GM18505 (cell line): Measurements from ENCODE around the gene SPATA18.

ENCODE experiments used
- ATAC-seq: cut with Tn5 transposase; IDR thresholded peaks from one replicate; pipeline ENCODE4 v1.9.1; 2021; ENCODE audit not compliant: unreplicated experiment
- POLR2A ChIP-seq: IDR thresholded peaks from 4 replicates; pipeline ENCODE4 v1.6.1; 2011; ENCODE audit warnings: borderline replicate concordance; ENCODE audit not compliant: insufficient read depth, insufficient read length; ENCODE audit errors: extremely low read depth

Gene SPATA18

DNA sequence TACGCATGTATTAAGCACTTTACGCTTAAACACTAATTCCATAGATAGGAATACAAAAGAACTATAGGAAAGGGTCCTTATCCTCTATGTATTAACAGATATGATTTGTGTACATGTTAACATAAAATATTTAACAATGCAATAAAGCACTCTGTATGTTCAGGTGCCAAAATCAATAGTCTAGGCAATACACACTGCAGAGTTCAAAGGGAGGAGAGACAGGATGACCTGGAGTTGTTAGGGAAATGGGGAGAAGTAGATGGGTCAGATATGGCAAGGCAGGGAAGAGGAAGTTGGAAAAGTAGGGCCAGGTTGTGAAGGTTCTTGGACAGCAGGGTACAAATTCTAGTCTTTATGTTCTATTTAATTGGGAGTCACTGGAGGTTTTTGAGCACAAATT lies 15.9 kb upstream of the SPATA18 start:
- no peak for ATAC-seq
- TF ChIP-seq POLR2A, result no peak

DNA sequence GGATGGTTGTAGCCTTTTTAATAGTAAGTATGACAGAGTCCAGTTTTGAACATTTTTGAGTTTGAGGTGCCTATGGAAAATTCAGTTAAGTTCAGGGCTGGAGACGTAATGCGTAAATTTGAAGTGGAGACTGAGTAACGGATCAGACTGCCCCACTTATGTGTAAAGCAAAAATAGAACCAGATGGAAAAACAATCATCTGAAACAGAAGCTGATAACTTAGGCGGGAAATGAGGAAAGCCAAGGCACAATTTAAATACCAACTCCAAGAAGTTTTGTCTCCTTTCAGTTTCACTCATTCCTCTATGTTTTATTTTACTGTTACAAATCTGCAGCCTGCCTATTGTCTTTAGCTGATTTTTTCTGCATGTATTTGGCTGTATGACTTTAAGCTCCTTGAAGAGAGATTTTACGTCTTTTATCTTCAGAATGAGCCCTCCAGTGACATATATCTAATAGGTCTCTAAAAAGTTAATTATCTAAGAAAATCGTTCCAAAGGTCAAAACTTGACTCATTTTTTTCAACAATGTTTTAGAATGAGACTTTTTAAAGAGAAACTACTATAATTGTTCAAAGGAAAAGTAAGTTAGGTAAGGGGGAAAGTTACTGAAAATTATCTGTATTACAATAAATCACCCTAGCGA lies 14.1 kb upstream of the SPATA18 start:
- TF ChIP-seq POLR2A, result no peak
- no peak for ATAC-seq

DNA sequence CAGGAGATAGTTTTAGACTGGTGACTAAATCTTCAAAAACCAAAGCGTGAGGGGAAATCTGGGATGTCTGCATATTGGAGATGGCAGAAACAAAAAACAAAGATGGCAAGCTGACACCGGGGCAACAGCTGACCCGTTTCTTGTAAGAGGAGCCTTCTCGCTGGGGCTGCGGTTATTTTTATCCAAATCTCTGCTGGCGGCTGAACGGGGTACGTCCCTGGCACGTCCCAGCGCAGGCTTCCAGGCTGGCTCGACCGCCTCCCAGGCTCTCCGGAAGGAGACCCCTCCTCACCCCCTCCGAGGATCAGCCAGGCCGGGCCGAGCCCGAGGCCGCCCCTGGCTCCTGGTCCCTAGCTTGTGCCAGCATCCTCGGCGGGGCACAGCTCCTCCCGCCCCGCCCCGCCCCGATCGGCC lies 13.4 kb upstream of the SPATA18 start:
- ATAC-seq, result peak; percentile 62
- no peak for TF ChIP-seq POLR2A

DNA sequence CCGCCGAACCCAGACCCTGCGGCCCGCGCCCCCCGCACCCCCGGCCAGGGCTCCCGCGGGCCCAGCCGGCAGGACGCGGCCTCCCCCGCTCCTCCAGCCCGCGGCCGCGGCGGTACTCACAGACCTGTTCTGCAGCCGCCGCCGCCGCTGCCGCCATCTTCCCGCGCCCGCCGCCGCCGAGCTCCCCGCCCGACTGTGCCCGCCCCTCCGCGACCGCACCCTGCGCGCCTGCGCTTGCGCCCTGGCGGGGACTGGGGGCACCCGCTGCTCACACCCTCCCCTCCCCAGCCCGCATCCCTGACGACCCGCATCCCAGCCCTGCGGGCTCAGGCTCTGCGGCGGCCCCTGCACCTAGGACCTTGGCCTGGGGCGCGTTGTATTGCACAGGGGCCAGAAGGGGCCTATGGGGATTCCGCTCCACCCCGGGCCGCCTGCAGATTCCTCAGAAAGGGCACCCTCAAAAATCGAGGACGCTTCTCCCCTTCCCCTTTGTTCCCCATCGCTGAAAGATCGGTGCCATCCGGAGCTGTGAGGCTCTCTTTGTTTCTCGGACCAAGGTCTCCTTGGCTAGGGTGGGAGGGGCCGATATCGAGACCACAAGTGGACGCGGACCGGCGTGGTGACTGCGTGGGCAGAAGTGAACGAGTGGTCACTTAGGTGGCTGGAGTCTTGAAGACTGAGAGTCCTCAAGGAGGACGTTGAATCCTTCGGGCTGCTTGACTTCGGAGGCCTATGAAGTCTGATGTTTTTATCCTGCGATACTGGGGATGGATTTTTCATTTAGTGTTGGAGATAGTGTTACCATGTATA lies 12.8 kb upstream of the SPATA18 start, which contains the start of gene SGCB:
TSS of gene SGCB (minus strand) at position 197 of the 810 bp plus-strand sequence. CDS start at position 157, 40 bp downstream.
- TF ChIP-seq POLR2A, result no peak

DNA sequence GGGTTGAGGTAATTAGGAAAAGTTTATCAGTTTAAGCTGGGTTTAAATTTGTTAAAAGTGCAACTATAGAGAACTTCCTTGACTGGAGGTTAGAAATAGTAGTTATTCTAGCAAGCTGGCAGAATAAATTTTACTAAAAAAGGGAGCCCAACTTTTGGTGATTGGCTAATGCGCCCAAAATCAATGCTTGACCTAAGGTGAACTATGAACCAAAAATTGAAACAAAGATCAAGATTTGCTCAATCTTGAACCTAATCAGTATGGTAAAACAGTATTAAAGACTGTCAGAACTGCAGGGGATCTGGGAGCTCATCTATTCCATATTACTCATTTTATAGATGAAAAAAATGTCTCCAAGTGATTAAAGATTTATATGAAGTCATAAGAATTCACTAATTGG lies 6.1 kb upstream of the SPATA18 start:
- no peak for ATAC-seq
- TF ChIP-seq POLR2A, result no peak

More for the DNA sequence above, 12.8 kb upstream of the SPATA18 start, which contains the start of gene SGCB:
- peak; percentile 93 for ATAC-seq

DNA sequence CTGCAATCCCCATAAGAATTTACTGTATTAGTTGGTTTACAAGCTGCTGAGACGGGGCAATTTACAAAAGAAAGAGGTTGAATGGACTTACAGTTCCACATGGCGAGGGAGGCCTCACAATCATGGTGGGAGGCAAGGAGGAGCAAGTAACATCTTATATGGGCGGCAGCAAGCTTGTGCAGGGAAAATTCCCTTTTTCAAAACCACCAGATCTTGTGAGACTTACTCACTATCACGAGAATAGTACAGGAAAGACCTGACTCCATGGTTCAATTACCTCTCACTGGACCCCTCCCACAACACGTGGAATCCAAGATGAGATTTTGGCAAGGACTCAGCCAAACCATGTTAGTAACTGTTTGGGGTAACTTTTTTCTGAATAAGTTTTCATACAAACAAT lies 1.8 kb upstream of the SPATA18 start:
- no peak for TF ChIP-seq POLR2A
- no peak for ATAC-seq

DNA sequence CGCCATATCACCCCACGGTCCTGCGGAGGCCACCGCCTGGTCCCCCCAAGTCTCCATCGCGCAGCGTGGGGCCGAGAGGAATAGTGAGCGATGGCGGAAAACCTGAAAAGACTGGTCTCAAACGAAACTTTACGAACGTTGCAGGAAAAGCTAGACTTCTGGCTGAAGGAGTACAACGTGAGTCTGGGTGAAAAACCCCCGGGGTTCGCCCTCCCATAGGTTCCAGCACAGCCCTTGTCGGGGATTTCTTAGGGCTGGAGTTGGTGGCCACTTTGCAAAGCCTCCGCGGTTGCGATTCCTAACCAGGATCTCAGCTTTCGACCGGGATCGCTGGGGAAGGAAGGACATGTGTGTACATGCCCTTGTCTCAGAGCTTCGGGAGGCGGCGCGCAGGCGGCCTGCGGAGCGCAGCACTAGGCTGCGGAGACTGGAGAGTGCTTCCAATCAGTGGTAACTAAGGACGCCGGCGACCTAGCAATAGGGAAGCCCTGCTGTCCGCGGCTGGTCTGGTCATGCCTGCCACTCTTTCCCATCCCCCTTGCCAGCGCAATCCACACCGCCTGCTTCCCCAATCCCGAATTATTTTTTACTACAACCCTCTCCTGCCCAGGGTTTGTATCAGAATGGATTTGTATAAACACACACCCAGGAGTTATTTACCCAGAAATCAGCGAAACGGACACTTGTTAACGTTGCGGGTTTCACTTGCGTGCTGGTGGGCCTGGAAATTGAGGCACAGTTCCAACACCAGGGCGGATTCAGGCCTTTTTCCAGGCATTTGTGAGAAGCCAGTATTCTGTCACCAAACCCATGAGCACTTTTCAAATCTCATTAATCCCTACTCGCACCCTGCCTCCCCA lies 741 bp downstream of the SPATA18 start:
- no peak for TF ChIP-seq POLR2A
- peak; percentile 62 for ATAC-seq

DNA sequence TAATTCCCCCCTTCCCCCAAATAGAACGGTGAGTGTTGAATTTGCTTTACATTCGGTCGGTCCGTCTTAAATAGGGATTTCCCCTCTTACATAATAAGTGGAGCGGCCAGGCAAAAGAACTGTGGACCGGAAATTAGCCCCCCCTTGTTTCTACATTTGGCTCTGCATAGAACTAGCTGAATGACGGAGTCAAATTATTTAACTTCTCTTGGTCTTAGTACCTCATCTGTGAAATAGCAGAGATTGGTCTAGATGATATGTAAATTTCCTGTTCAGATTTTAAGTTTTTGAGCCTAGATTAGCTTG lies 1.3 kb downstream of the SPATA18 start:
- no peak for TF ChIP-seq POLR2A
- ATAC-seq, result peak; percentile 50

DNA sequence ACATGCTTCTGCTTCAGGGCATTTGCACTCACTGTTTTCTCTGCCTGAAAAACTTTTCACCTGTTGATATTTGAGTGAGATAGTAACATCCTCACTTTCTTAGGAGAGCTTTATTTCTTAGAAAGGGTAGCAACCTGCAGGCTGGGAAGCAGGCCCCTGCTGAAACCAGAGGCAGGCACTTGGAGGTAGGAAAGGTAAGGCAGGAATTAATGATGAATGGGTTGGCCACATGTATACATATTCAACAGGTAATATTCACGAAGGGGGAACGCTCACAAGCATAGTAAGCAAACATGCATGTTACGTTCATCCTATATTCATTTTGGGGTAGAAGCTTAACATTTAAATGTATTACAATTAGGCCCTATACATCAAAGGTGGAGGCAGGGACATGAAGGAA lies 3.1 kb downstream of the SPATA18 start:
- TF ChIP-seq POLR2A, result no peak
- ATAC-seq, result no peak

DNA sequence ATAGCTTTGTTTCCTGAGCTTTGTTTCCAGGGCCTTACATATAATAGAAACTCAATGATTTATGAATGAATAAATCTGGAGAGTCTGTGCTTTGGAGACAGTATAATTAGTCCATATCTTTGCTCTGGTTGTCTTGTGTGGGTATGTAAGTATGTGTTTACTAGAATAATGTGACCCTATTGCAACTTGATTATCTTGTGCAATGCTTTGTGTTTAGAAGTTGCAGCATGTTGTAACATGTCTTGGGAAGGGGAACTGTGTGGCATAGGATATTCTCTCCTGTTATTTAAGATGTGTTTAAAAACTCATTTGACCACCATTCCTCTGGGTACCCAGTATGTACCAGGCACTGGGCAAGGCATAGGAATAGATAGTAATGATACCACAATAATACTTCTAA lies 6.1 kb downstream of the SPATA18 start:
- no peak for ATAC-seq
- TF ChIP-seq POLR2A, result no peak

DNA sequence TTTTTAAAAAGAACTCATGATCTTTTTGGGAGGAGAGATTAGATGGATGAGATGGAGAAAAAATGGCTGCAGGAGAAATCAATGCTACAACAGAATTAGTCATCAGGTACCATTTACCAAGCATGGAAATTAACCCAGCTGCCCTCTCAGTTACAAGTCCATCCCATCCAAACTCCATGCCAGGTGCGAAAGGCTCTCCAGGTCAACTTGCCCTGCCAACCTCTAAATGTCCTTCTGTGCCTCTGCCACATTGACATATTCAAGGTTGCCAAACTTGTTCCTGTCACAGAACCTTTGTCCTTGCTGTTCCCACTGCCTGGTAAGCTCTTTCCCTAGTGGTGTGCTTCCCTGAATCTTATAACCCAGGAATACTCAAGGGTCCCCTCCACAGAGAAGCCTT lies 7.2 kb downstream of the SPATA18 start:
- no peak for TF ChIP-seq POLR2A
- no peak for ATAC-seq

DNA sequence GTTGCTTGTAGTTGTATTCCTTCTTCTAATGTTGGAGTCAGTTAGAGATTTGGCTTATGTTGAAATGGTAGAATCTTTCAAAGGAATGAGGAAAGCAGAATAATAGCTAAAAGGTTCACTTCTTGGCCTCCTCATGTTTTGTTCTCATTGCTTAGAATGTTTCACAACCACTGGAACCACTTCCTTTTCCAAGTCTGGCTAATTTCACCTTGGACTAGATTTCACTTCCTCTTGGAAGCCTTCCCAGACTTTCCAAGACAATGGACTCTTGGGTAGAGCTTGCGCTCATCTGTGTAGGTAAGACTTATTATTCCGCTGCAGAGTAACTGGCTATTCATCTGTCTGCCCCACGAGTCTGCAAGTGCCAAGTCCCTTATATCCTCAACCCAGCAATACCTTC lies 8.3 kb downstream of the SPATA18 start:
- ATAC-seq, result no peak
- TF ChIP-seq POLR2A, result no peak

DNA sequence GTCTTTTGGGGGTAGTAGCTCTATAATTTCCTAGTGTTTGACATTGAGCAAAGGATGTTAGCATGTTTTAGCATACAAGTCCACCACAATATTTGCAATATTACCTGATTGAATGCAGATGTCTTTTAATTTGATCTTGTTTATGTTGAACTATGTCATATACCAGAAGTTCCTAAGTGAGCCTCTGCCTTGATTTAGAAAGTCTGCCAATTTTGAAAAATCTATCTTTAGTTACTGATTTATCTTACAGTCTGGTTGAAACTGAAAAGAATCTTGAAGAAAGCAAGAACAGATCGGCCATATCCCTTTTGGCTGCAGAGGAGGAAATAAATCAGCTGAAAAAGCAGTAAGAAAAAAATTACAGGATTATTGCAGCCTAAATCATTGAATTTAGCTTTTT lies 18.5 kb downstream of the SPATA18 start:
- no peak for ATAC-seq
- no peak for TF ChIP-seq POLR2A

DNA sequence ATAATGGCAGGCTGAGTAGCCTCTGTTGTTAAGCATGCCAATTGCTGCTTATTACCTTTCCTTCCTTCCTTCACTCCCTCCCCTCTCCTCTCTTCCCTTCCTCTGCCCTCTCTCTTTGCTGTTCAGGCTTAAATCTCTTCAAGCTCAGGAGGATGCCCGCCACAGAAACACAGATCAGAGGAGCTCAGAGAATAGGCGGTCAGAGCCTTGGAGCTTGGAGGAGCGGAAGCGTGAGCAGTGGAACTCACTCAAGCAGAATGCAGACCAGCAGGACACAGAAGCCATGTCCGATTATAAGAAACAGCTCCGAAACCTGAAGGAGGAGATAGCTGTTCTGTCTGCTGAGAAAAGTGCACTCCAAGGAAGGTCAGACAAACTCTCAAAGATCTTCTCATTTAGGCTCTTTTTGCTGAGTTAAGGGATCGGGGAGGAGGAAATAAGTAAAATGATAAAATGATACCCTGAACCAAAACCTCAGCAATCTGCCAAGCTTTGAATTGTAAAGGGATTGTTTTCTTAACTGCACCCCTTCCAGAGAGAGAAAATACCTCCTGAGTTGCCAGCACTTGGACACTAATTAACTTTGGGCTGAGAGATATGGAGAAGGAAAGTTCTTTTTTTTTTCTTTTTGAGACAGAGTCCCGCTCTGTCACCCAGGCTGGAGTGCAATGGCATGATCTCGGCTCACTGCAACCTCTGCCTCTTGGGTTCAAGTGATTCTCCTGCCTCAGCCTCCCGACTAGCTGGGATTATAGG lies 20.9 kb downstream of the SPATA18 start:
- TF ChIP-seq POLR2A, result no peak
- no peak for ATAC-seq

DNA sequence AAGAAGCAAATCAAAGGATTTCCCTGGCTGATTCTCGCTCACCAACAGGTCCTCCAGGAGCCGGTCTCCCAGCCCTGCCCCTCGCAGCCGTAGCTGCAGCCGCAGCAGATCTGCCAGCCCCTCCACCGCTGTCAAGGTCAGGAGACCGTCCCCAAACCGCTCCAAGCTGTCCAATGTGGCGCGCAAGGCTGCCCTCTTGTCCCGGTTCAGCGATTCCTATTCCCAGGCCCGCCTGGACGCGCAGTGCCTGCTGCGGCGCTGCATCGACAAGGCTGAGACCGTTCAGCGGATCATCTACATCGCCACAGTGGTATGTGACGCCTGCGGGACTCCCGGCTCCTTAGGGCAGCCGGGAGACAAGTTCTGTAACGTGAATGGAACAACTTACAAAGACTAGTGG lies 25.6 kb downstream of the SPATA18 start:
- no peak for TF ChIP-seq POLR2A
- ATAC-seq, result no peak
